Smooth muscle cell of the umbilical artery (primary cell): ENCODE results near the gene LRAT. TPM values are rescaled to one million over a fixed set of nuclear protein-coding genes. Genes with fewer than 3 reads are reported as not detected.

ENCODE experiments used
- total RNA-seq: library from RNA; depleted of rRNA; stranded (reverse); fragments of >200 nt; gene quantifications from 2 replicates; pipeline ENCODE4 v1.2.3, GENCODE V29; 2014

LRAT gene
- not detected in 2 replicates for total RNA-seq

DNA sequence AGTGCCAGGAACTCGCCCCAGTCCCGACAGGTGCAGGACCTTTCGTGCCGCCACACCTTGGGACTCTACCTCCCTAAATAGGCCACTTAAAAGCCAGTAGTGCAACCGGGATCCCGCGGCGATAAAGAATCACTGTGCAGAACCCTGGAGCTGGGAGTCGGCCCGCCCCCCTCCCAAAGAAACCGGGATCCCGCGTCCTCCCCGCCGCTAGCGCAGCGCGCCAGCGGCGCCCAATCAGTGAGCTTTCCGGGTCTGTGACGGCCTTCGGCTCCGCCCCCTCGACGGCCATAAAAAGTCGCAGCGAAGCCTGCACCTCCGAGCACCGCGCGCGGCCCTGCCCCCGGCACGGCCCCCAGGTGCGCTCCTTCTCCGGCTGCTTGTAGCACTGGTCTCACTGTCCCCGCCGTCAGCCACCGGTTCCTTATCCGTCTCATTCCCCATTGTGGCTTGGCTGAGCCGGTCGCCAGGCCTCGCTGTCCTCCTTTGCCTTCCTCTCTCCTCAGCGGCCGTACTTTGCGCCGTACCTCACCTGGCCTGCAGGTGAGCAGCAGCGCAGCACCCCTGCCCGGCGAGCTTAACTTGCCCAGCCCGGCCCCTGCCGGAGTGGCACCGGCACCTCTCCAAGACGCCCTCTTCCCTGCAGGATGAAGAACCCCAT lies at the start of gene LRAT:
TSS of gene LRAT (plus strand) at position 318 of the 658 bp plus-strand sequence. CDS start at position 645, 327 bp downstream.

DNA sequence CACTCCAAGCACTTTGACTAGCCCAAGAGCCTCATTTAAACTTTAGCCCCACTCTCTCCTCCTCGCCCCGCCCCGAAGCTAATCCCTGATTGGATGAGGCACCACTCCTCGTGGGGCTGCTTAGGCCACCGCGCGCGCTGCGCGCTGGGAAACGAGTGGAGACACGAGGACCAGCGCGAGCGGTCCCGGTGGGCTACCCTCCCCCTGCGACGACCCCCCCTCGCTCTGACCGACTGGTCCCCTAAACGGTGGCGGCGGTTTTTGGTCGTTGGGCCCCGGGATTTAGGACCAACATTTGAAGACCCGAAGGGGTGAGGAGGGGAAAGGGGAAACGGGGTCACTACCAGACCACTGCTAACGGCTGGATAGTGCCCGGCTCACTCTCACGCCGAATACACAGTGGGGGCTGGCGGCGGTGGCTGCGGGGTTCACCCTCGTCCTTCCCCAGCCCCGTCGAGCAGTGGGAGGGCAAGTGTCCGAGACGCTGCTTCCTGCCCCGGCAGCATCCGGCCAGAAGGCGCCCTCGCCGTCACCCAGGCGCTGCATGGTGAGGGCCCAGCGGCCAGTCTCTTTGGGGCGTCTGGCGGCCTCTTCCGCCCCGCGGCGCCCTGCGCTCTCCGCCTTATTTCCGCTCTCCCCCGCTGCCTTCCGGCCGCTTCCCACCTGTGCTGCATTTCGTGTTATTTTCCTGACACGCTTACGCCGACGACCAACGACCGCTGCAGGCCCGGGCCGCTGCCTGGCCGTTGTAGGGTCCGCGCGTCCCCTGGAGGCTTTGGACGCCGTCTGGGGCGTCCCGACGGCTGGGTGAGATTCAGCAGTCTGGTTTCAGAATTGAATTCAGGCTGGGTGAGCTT lies 37.6 kb downstream of the LRAT start, which contains the start of gene RBM46:
TSS of gene RBM46 (plus strand) at position 147 of the 857 bp plus-strand sequence. CDS start 15,481 bp downstream, outside the sequence.

Other genes starting within 250 kb of the LRAT start
- gene PLRG1, start 193.6 kb upstream of the LRAT start, total RNA-seq: 77.2 and 114 TPM in 2 replicates
- gene FGB, start 181.0 kb upstream of the LRAT start, total RNA-seq: not detected in 2 replicates
- gene FGA, start 153.3 kb upstream of the LRAT start, total RNA-seq: not detected in 2 replicates
- gene FGG, start 131.3 kb upstream of the LRAT start, total RNA-seq: not detected in 2 replicates
- not detected in 2 replicates for gene RBM46, start 37.3 kb downstream of the LRAT start, total RNA-seq